ENCODE results near the gene GPBP1. TPM values are rescaled to one million over a fixed set of nuclear protein-coding genes. Genes with fewer than 3 reads are reported as not detected.

The GPBP1 gene
- total and polyA plus RNA-seq, 2 of the 4 experiments (the other 2 are of a cell fraction): 24.3 to 29.2 TPM

DNA sequence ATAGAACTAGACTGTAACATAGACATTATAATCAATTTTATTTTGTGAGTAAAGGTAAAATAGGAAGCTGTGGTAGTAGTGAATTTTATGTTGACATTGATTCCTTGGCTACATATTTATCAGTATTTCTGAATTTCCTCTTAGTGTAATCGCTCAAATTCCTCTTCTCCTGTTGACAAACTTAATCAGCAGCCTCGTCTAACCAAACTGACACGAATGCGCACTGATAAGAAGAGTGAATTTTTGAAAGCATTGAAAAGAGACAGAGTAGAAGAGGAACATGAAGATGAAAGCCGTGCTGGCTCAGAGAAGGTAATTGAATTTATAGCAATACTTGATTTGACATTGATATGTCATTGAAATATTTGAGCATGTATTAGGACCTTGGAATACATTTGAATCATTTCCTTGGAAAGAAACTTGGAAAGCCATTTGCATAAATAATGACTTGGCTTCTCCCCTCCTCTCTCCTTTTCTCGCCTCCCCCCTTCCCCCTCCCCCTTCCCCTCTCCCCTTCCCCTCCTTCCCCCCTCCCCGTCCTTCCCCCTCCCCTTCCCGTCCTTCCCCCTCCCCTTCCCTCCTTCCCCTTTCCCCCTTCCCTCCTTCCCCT is 75.5 kb downstream of the GPBP1 start:
- Histone ChIP-seq H3K4me2 (ENCODE audit: low read depth, low read length) (no peak overlapping the region), H3K4me3 (ENCODE audit: insufficient read depth, low read depth, low read length) (no peak overlapping the region), H2BK15ac (ENCODE audit: low read depth, low read length) (no peak overlapping the region), H3K79me1 (ENCODE audit: low read depth in 1 of 2, low read length in 2 of 2) (peaks cover 0 to 24% of the 10 kb centered on the region in 2 experiments; a peak in 3 of 4 replicates), H3K36me3 (ENCODE audit: control insufficient read depth, insufficient read depth, low read length) (peaks cover 30% of the 10 kb centered on the region), H2AFZ (replicated peaks; ENCODE audit: low read length, poor library complexity) (no peak overlapping the region), H3K56ac (ENCODE audit: extremely low read depth, insufficient read depth, low read length) (no peak overlapping the region), H3K27me3 (ENCODE audit: control insufficient read depth, insufficient read depth, low read length) (no peaks in the 10 kb centered on the region), H3K18ac (ENCODE audit: low read depth, low read length) (no peak overlapping the region), H3K9ac (ENCODE audit: low read depth, low read length) (no peak overlapping the region), H2AK9ac (replicated peaks; ENCODE audit: low read depth, low read length, poor library complexity) (no peak overlapping the region), H2AK5ac (ENCODE audit: low read depth, low read length) (no peak overlapping the region), H4K91ac (ENCODE audit: insufficient read depth, low read depth, low read length) (no peak overlapping the region), H4K5ac (ENCODE audit: low read depth, low read length) (no peak overlapping the region), H4K20me1 (ENCODE audit: insufficient read depth, low read length) (no peaks in the 10 kb centered on the region; the same call in 1 of the 2 replicates), H3K4ac (ENCODE audit: low read depth, low read length) (no peak overlapping the region), H3K4me1 (ENCODE audit: control insufficient read depth, insufficient read depth, low read length) (no peaks in the 10 kb centered on the region), H2BK120ac (ENCODE audit: low read depth, low read length) (no peak overlapping the region), H3K9me1 (ENCODE audit: insufficient read depth, low read length) (peaks cover 3% of the 10 kb centered on the region; the same call in 1 of the 2 replicates), H2BK5ac (ENCODE audit: low read depth, low read length, poor library complexity, severe bottlenecking) (no peak overlapping the region), H4K8ac (ENCODE audit: low read depth in 2 of 2, low read length in 2 of 2) (no peak overlapping the region), H3K23ac (ENCODE audit: low read depth, low read length) (no peak overlapping the region), H3K27ac (ENCODE audit: insufficient read depth, low read length) (no peak overlapping the region), H3K9me3 (ENCODE audit: control insufficient read depth, insufficient read depth, low read length) (no peaks in the 10 kb centered on the region), H3K14ac (replicated peaks; ENCODE audit: low read depth, low read length) (no peak overlapping the region), H2BK20ac (ENCODE audit: low read depth, low read length) (no peak overlapping the region)
- DNase-seq (no peak), ATAC-seq (ENCODE audit: low read depth) (no peak)
- TF ChIP-seq, protein P1, sequence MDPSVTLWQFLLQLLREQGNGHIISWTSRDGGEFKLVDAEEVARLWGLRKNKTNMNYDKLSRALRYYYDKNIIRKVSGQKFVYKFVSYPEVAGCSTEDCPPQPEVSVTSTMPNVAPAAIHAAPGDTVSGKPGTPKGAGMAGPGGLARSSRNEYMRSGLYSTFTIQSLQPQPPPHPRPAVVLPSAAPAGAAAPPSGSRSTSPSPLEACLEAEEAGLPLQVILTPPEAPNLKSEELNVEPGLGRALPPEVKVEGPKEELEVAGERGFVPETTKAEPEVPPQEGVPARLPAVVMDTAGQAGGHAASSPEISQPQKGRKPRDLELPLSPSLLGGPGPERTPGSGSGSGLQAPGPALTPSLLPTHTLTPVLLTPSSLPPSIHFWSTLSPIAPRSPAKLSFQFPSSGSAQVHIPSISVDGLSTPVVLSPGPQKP (IDR thresholded peaks at IDR 0.05; ENCODE audit: borderline replicate concordance, low read depth, low read length): no peak
- TF ChIP-seq MAFK (IDR thresholded peaks at IDR 0.05; ENCODE audit: low read depth, low read length) (no peak), MXI1 (IDR thresholded peaks at IDR 0.05; ENCODE audit: borderline replicate concordance, low read depth, low read length) (no peak)
- in situ Hi-C loops (cut with MboI; ENCODE audit: low sequenced_read_pairs): no loop called here
- intact Hi-C loops (cut with micrococcal nuclease): no loop called here
- dilution Hi-C loops (cut with HindIII; ENCODE audit: low sequenced_read_pairs, unreplicated experiment): no loop called here
- WGBS, 2 experiments (ENCODE audit: extremely low coverage in 2 of 2, insufficient read length in 1 of 2): no CpG with 5 or more reads among the region's 8 CpGs
- no TSS peak for BruUV-seq (replicated peaks)
- ChIA-PET POLR2A (ENCODE audit: unreplicated experiment) (no interaction called here), CTCF (no interaction called here)
